Muscle layer of colon (tissue), 2 donors: Measurements from ENCODE around the gene MYH14.

ENCODE experiments used
- H3K27ac ChIP-seq: one replicate; pipeline ENCODE4 v1.7.0; 2013; ENCODE audit warnings: low read depth, mild to moderate bottlenecking, low read length, moderate library complexity
- H3K27me3 ChIP-seq, 2 donors: one replicate each; pipeline ENCODE4 v1.7.0; 2013; ENCODE audit warnings: low read length in 2 of 2, mild to moderate bottlenecking in 2 of 2; ENCODE audit not compliant: insufficient read depth in 2 of 2, control insufficient read depth in 1 of 2
- H3K36me3 ChIP-seq: one replicate; pipeline ENCODE4 v1.7.0; 2013; ENCODE audit warnings: mild to moderate bottlenecking, low read length; ENCODE audit not compliant: insufficient read depth
- H3K4me1 ChIP-seq: one replicate; pipeline ENCODE4 v1.7.0; 2013; ENCODE audit warnings: mild to moderate bottlenecking, low read length; ENCODE audit not compliant: insufficient read depth
- H3K4me3 ChIP-seq, 2 donors: one replicate each; pipeline ENCODE4 v1.7.0; 2013; ENCODE audit warnings: low read length in 2 of 2, low read depth in 1 of 2, mild to moderate bottlenecking in 1 of 2, moderate library complexity in 1 of 2
- H3K9ac ChIP-seq: one replicate; pipeline ENCODE4 v1.7.0; 2013; ENCODE audit warnings: low read length
- H3K9me3 ChIP-seq: one replicate; pipeline ENCODE4 v1.7.0; 2013; ENCODE audit warnings: mild to moderate bottlenecking, low read length
- donor health status: abdominal sarcoma.
- donor health status: Adenocarcinoma of cecum.

Gene MYH14

GRCh38 chr19:50196322-50196932 lies 7.0 kb upstream of the MYH14 start:
- H3K27ac ChIP-seq: no peak overlapping the region
- H3K27me3 ChIP-seq: peaks cover 0 to 21% of the 10 kb centered on the region in 2 donors
- H3K4me3 ChIP-seq: no peak overlapping the region
- no peaks in the 10 kb centered on the region for H3K9me3 ChIP-seq
- no peak overlapping the region for H3K9ac ChIP-seq
- no peaks in the 10 kb centered on the region for H3K4me1 ChIP-seq
- H3K36me3 ChIP-seq: no peaks in the 10 kb centered on the region

- no peak overlapping the region for H3K9ac ChIP-seq
Measured at GRCh38 chr19:50197348-50197747, 6.1 kb upstream of the MYH14 start.

GRCh38 chr19:50198431-50199258 lies 4.8 kb upstream of the MYH14 start:
- no peaks in the 10 kb centered on the region for H3K36me3 ChIP-seq
- H3K27ac ChIP-seq: no peak overlapping the region
- H3K9ac ChIP-seq: no peak overlapping the region
- no peaks in the 10 kb centered on the region for H3K4me1 ChIP-seq
- no peaks in the 10 kb centered on the region for H3K9me3 ChIP-seq
- no peak overlapping the region for H3K4me3 ChIP-seq
- H3K27me3 ChIP-seq: peaks cover 16 to 38% of the 10 kb centered on the region in 2 donors

More at GRCh38 chr19:50197348-50197747, 6.1 kb upstream of the MYH14 start:
- Histone ChIP-seq H3K36me3 (no peaks in the 10 kb centered on the region), H3K27ac (no peak overlapping the region), H3K4me1 (no peaks in the 10 kb centered on the region), H3K9me3 (no peaks in the 10 kb centered on the region), H3K4me3 (no peak overlapping the region), H3K27me3 (peaks cover 8 to 25% of the 10 kb centered on the region in 2 donors)

GRCh38 chr19:50199259-50199555 lies 4.2 kb upstream of the MYH14 start:
- Histone ChIP-seq H3K4me3 (no peak overlapping the region), H3K4me1 (no peaks in the 10 kb centered on the region), H3K27me3 (peaks cover 18 to 43% of the 10 kb centered on the region in 2 donors), H3K36me3 (no peaks in the 10 kb centered on the region), H3K9ac (no peak overlapping the region), H3K9me3 (no peaks in the 10 kb centered on the region), H3K27ac (no peak overlapping the region)

- no peaks in the 10 kb centered on the region for H3K4me1 ChIP-seq
- H3K9ac ChIP-seq: no peak overlapping the region
- no peaks in the 10 kb centered on the region for H3K9me3 ChIP-seq
- H3K27me3 ChIP-seq: peaks cover 31 to 50% of the 10 kb centered on the region in 2 donors
- no peak overlapping the region for H3K27ac ChIP-seq
- H3K4me3 ChIP-seq: no peak overlapping the region
- H3K36me3 ChIP-seq: no peaks in the 10 kb centered on the region
Measured at GRCh38 chr19:50202386-50202785, 1.0 kb upstream of the MYH14 start.

GRCh38 chr19:50202962-50203280 lies 501 bp upstream of the MYH14 start:
- Histone ChIP-seq H3K36me3 (no peaks in the 10 kb centered on the region), H3K4me1 (no peaks in the 10 kb centered on the region), H3K27ac (no peak overlapping the region), H3K9ac (no peak overlapping the region), H3K9me3 (no peaks in the 10 kb centered on the region), H3K27me3 (peaks cover 31 to 47% of the 10 kb centered on the region in 2 donors), H3K4me3 (peak overlapping the region in 1 of 2 donors; percentile 32)

- H3K27me3 ChIP-seq: peaks cover 31 to 47% of the 10 kb centered on the region in 2 donors
- no peak overlapping the region for H3K9ac ChIP-seq
- H3K27ac ChIP-seq: no peak overlapping the region
Measured at GRCh38 chr19:50204081-50204428, 633 bp downstream of the MYH14 start.

GRCh38 chr19:50204811-50205675 lies 1.6 kb downstream of the MYH14 start:
- H3K27me3 ChIP-seq: peaks cover 31 to 47% of the 10 kb centered on the region in 2 donors
- no peaks in the 10 kb centered on the region for H3K36me3 ChIP-seq
- no peak overlapping the region for H3K4me3 ChIP-seq
- no peaks in the 10 kb centered on the region for H3K9me3 ChIP-seq
- no peak overlapping the region for H3K27ac ChIP-seq
- no peaks in the 10 kb centered on the region for H3K4me1 ChIP-seq
- H3K9ac ChIP-seq: no peak overlapping the region

More at GRCh38 chr19:50204081-50204428, 633 bp downstream of the MYH14 start:
- Histone ChIP-seq H3K9me3 (no peaks in the 10 kb centered on the region), H3K4me1 (no peaks in the 10 kb centered on the region), H3K4me3 (no peak overlapping the region), H3K36me3 (no peaks in the 10 kb centered on the region)

GRCh38 chr19:50205681-50206138 lies 2.3 kb downstream of the MYH14 start:
- no peaks in the 10 kb centered on the region for H3K36me3 ChIP-seq
- peaks cover 31 to 45% of the 10 kb centered on the region in 2 donors for H3K27me3 ChIP-seq
- H3K9ac ChIP-seq: no peak overlapping the region
- H3K4me1 ChIP-seq: no peaks in the 10 kb centered on the region
- no peak overlapping the region for H3K27ac ChIP-seq
- H3K4me3 ChIP-seq: no peak overlapping the region
- H3K9me3 ChIP-seq: no peaks in the 10 kb centered on the region

- no peaks in the 10 kb centered on the region for H3K9me3 ChIP-seq
- H3K27ac ChIP-seq: no peak overlapping the region
- H3K9ac ChIP-seq: no peak overlapping the region
- H3K4me1 ChIP-seq: no peaks in the 10 kb centered on the region
- H3K36me3 ChIP-seq: no peaks in the 10 kb centered on the region
- H3K27me3 ChIP-seq: peaks cover 31 to 41% of the 10 kb centered on the region in 2 donors
- no peak overlapping the region for H3K4me3 ChIP-seq
Measured at GRCh38 chr19:50206191-50206590, 2.8 kb downstream of the MYH14 start.

GRCh38 chr19:50207730-50208129 lies 4.3 kb downstream of the MYH14 start:
- Histone ChIP-seq H3K27me3 (peaks cover 20 to 34% of the 10 kb centered on the region in 2 donors), H3K9ac (no peak overlapping the region), H3K4me1 (no peaks in the 10 kb centered on the region), H3K27ac (no peak overlapping the region), H3K36me3 (no peaks in the 10 kb centered on the region), H3K4me3 (no peak overlapping the region), H3K9me3 (no peaks in the 10 kb centered on the region)
